Mesodermal cell (in vitro differentiated cells): ENCODE data around the gene DEDD. TPM values are rescaled to one million over a fixed set of nuclear protein-coding genes. Genes with fewer than 3 reads are reported as not detected.

Experiments used
- H3K27ac ChIP-seq: 2 replicates; pipeline ENCODE4 v1.7.0; 2013; ENCODE audit warnings: mild to moderate bottlenecking, low read depth, low read length, moderate library complexity; ENCODE audit not compliant: severe bottlenecking
- H3K36me3 ChIP-seq: 2 replicates; pipeline ENCODE4 v1.7.1; 2013; ENCODE audit warnings: mild to moderate bottlenecking, low read length, moderate library complexity; ENCODE audit not compliant: control insufficient read depth, insufficient read depth
- H3K4me1 ChIP-seq: one replicate; pipeline ENCODE4 v1.7.1; 2013; ENCODE audit warnings: mild to moderate bottlenecking, low read length; ENCODE audit not compliant: insufficient read depth, control insufficient read depth, poor library complexity, severe bottlenecking
- H3K4me3 ChIP-seq: 2 replicates; pipeline ENCODE4 v1.7.0; 2013; ENCODE audit warnings: low read length, control low read depth, mild to moderate bottlenecking; ENCODE audit not compliant: insufficient read depth, poor library complexity, severe bottlenecking; ENCODE audit errors: extremely low read depth
- H3K9me3 ChIP-seq: 2 replicates; pipeline ENCODE4 v1.7.1; 2013; ENCODE audit warnings: mild to moderate bottlenecking, low read length, moderate library complexity; ENCODE audit not compliant: control insufficient read depth
- WGBS, 2 experiments: methylation state at CpG; one replicate each; pipeline ENCODE4 v1.1.5; 2013; ENCODE audit warnings: missing lambda C conversion rate in 2 of 2; ENCODE audit not compliant: insufficient coverage in 2 of 2; 5-methylcytosine and 5-hydroxymethylcytosine counted together
- polyA plus RNA-seq, 2 experiments: library from polyadenylated mRNA; stranded (reverse); fragments of 50-300 nt; gene quantifications; one replicate each; pipeline ENCODE4 v1.2.3, GENCODE V29; 2013

DEDD gene, protein sequence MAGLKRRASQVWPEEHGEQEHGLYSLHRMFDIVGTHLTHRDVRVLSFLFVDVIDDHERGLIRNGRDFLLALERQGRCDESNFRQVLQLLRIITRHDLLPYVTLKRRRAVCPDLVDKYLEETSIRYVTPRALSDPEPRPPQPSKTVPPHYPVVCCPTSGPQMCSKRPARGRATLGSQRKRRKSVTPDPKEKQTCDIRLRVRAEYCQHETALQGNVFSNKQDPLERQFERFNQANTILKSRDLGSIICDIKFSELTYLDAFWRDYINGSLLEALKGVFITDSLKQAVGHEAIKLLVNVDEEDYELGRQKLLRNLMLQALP
- polyA plus RNA-seq (2013, experiment 1 of 2), result 35.7 TPM
- 30.6 TPM for polyA plus RNA-seq (2013, experiment 2 of 2)

DNA sequence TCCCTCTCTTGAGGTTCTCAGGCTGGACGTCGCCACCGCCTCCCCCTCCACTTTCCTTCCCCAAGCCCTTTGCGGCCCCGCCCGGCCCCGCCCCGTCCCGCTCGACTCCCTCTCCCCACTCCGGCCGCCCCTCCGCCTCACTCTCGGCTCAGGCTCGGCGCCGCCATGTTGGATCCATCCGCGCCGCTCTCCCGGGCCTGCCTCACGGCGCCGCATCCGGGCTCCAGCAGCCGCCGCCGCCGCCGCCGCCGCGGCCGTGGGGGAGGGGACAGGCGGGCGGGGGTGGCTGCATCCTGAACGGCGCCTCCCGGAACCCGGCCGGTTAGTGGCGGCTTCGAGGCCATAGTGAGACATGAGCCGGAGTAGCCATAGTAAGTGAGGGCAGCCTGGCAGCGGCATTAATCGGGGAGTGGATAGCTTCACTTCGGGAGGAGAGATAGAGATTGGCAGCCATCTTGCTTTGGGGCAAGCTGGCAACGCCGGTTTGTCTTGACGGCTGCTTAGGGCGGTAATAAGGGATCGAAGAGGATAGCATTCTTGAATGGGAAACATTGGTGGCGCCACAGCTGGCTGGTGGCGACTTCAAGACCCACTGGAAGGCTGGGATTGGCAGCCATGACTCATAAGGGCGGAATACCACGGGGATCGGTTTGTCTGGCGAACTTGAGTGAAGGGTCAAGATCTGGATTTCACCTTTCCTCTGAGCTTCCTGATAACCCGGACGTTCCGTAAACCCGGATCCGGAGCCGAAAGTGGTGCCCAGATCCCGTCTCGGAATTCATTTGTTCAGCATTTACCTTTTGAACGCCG, at the start of gene DEDD:
TSS of gene DEDD (minus strand) at position 258 of the 810 bp plus-strand sequence. CDS start 8,205 bp downstream, outside the sequence.
- 0% methylated on average over 44 to 49 of the region's 68 CpGs for WGBS, 2 experiments
- peak within 1 kb of the TSS; percentile 99 for H3K27ac ChIP-seq

DNA sequence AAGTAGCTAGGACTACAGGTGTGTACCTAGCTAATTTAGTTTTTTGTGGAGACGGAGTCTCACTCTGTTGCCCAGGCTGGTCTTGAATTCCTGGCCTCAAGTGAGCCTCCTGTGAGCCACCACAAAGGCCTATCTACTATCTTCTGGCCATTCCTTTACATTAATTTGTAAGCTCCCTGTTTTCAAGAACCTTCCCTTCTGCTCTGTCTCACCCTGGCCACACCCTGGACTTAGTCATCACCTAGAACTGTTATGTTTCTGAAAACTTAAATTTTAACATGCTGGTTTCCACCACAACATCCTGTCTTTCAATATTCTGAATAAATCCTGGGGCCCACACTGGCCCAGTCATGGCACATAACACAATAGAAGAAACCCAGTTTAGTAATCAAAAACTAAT, 49.7 kb upstream of the DEDD start:
- Histone ChIP-seq H3K36me3 (no peaks in the 10 kb centered on the region), H3K4me3 (no peak overlapping the region), H3K4me1 (no peaks in the 10 kb centered on the region), H3K27ac (no peak overlapping the region), H3K9me3 (no peaks in the 10 kb centered on the region)
- WGBS, 2 experiments, result 86% methylated on average over 1 of the region's 1 CpG

More for the DNA sequence above, at the start of gene DEDD:
- H3K36me3 ChIP-seq, result peaks cover 38% of the 10 kb centered on the region
- peak within 1 kb of the TSS; percentile 94 for H3K4me3 ChIP-seq
- no peaks in the 10 kb centered on the region for H3K9me3 ChIP-seq
- H3K4me1 ChIP-seq, result peaks cover 3% of the 10 kb centered on the region

DNA sequence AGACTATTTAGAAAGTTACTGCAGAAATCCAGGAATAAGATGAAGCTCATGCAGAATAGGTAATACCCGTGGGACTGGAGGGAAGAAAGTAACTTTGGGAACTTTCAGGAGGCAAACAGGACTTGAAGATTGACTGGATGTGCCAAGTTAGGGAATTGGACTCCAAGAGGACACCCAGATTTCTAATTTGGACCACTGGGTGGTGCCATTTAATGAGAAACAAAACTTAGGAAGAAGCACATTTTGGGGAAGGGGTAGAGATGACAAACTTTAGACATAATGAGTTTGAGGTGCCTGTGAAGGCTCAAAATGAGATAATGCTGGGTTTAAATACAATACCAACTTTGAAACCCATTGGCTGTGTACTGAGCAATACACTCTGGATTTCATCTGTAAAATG, 48.2 kb upstream of the DEDD start:
- H3K4me1 ChIP-seq, result peaks cover 6% of the 10 kb centered on the region
- no peak overlapping the region for H3K4me3 ChIP-seq
- H3K36me3 ChIP-seq, result peaks cover 3% of the 10 kb centered on the region
- no peak overlapping the region for H3K27ac ChIP-seq
- 38 to 85% methylated on average over 1 of the region's 1 CpG for WGBS, 2 experiments
- H3K9me3 ChIP-seq, result no peaks in the 10 kb centered on the region

DNA sequence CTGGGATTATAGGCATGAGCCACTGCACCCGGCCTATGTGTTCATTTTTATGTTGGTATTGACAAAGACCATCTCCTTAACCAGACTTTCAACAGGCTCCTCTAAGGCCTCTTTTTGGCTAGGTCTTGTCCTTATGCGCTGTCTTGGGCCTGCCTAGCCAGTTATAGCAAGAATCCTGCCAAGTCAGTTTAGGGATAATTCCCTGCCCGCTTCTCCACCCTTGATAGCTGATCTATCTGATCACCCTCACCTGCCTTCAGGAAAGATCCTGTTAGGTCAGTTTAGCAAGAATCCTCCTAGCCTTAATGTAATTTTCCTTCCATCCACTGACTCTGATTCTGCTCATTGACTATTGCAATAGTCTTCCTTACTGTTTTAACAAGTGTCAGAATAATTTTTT, 47.2 kb upstream of the DEDD start:
- no peak overlapping the region for H3K27ac ChIP-seq
- peaks cover 6% of the 10 kb centered on the region for H3K4me1 ChIP-seq
- H3K36me3 ChIP-seq, result peaks cover 11% of the 10 kb centered on the region
- H3K4me3 ChIP-seq, result no peak overlapping the region
- no peaks in the 10 kb centered on the region for H3K9me3 ChIP-seq
- 91 to 100% methylated on average over 2 to 3 of the region's 3 CpGs for WGBS, 2 experiments

DNA sequence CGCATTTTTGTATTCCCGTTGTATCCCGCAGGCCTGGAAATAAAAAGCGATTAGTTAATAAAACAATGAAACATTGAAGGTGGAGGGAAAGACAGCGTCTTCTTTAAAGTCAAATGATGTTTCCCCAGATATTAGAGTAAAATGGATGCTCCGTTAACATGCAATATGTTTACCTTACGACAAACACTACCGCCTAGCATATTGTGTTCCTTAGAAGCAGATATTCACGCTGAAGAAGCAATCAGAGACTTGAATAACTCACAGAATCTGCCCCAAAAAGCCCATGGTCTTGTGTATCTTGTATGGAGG, 45.4 kb upstream of the DEDD start:
- no peaks in the 10 kb centered on the region for H3K9me3 ChIP-seq
- H3K4me1 ChIP-seq, result peaks cover 6% of the 10 kb centered on the region
- H3K27ac ChIP-seq, result no peak overlapping the region
- peak overlapping the region; percentile 61 for H3K4me3 ChIP-seq
- peaks cover 28% of the 10 kb centered on the region for H3K36me3 ChIP-seq
- WGBS, 2 experiments, result 64 to 68% methylated on average over 5 to 9 of the region's 9 CpGs

DNA sequence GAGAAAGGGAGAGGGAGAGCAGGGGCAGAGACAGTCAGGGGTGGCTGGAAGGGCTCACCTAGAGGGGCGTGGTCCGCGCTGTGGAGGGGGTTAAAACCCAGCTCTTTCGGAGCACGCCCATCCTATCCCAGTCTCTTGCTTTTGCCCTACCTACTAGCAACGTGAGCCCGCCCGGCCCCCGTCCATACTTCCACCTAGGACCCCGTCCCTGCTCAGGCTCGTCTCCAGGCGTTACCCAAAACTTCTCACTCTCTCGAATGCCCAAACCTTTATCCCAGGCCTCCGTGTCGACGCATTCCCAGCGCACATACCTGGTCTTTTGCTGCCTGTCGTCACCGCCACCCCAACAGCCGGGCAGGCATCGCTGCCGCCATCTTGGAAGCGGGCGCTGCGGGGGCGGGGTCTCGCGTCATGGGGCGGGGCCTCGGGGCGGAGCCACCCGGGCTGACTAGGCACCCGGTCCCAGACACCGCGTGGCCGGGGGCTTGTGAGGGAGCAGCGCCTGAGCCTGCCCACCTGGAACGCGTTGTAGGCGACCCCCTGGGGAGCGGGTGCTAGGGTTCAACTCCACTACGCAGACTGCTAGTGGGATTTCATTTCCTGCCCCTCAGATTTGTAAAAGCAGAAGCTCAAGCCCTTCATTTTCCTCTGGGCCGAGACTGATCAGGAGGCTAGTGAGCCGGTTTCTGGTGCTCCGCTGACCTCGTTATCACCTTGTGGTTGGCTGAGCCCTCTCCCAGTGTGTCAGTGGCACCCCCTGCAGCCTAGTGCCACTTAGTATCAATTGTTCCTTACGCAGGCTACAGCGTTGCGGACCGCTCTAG, 44.9 kb upstream of the DEDD start, which contains the start of gene B4GALT3:
TSS of gene B4GALT3 (minus strand) at position 396 of the 824 bp plus-strand sequence. CDS start 1,447 bp downstream, outside the sequence.
- H3K4me1 ChIP-seq, result peaks cover 6% of the 10 kb centered on the region
- peak within 1 kb of the TSS; percentile 67 for H3K27ac ChIP-seq
- H3K4me3 ChIP-seq, result peak within 1 kb of the TSS; percentile 61
- H3K36me3 ChIP-seq, result peaks cover 34% of the 10 kb centered on the region
- no peaks in the 10 kb centered on the region for H3K9me3 ChIP-seq
- 4% methylated on average over 37 to 43 of the region's 50 CpGs for WGBS, 2 experiments

DNA sequence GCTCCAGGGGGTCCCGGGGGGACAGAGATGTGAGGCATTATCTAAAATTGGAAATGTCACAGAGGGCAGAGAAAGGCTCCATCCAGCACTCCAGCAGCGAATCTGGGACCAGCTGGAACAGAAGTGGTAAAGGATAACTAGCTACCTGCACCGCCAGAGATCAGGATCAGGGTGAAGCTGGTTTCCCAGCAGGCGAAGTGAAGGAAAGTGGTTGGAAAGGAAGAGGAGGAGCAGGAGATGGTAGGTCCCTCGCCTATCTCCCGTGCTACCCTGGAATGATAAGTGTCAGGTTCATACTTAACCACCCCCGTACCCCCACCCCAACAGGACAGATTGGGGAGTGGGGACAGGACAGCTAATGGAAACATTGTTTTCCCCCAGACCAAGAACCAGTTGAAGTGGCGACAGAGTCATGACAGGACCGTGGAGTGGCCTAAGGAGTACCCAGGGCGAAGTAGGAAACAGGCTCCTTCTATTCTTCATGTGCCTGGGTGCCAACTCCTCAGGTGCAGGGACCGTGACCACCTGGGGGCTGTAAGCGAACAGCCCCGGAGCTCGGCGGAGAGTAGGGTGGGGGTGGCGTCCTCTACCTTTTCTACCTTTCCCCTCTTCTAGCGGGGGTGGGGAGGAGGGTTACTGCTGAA, 44.1 kb upstream of the DEDD start:
- peak overlapping the region; percentile 67 for H3K27ac ChIP-seq

DNA sequence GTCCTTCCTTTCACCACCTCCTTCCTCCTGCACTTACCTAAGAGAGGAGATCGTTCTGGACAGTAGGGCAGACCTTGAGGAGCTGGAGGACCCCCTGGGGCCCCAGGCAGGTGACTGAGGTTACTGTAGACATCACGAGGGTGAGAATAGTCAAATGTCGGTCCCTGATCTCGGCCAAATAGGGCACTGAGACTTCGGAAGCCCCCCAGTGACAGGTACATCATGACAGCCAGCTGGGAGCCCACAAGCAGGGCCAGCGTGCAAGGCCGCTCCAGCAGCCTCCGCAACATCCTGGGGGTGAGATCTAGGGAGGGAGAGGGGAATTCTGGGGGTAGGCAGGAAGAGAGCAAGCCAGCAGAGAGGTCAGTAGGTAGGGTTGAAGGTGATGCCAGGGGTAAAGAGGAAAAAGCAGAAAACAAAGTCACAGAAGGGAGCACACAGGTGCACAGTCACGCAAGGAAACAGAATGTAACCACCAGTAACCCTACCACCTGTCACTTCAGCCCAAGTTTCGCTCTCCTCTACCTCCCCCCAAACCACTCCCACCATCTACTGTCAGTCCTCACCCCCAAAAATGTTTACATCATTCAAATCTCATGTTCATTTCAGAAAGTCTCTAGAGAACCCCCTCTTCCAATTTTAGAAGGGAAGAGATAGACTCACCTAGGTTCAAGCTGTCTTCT, 43.4 kb upstream of the DEDD start:
- WGBS, 2 experiments, result 89 to 91% methylated on average over 7 of the region's 10 CpGs
- Histone ChIP-seq H3K36me3 (peaks cover 48% of the 10 kb centered on the region), H3K9me3 (no peaks in the 10 kb centered on the region), H3K4me1 (peaks cover 6% of the 10 kb centered on the region), H3K27ac (no peak overlapping the region), H3K4me3 (peak overlapping the region; percentile 61)

More for the DNA sequence above, 44.1 kb upstream of the DEDD start:
- peaks cover 6% of the 10 kb centered on the region for H3K4me1 ChIP-seq
- H3K4me3 ChIP-seq, result peak overlapping the region; percentile 61
- H3K36me3 ChIP-seq, result peaks cover 41% of the 10 kb centered on the region
- H3K9me3 ChIP-seq, result no peaks in the 10 kb centered on the region
- WGBS, 2 experiments, result 37 to 48% methylated on average over 4 of the region's 17 CpGs

DNA sequence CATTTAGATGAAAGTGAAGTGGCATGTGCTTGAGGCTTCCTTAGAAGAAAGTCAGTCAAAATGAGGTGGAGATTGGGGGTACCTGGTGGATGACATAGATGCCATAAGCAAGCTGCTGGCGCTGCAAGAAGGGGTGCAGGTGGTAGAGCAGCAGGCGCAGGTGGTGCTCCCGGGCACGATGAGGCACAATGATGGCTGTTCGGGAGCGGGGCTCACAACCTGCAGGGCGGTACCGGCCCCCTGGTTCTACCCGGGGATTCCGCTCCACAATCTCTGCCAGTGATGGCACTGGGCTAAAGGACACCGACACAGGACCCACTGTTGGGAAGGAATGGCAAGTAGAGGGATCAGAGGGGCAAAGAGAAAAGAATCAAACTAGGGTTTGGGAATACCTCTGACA, 42.4 kb upstream of the DEDD start:
- Histone ChIP-seq H3K4me1 (peaks cover 6% of the 10 kb centered on the region), H3K27ac (no peak overlapping the region), H3K36me3 (peaks cover 55% of the 10 kb centered on the region), H3K4me3 (no peak overlapping the region), H3K9me3 (no peaks in the 10 kb centered on the region)
- 96 to 100% methylated on average over 10 to 11 of the region's 11 CpGs for WGBS, 2 experiments
